HG02798 (cell line): Measurements from ENCODE around the gene CDC42EP3.

ENCODE experiments used
- ATAC-seq: cut with Tn5 transposase; IDR thresholded peaks from one replicate; pipeline ENCODE4 v1.9.1; 2021; ENCODE audit warnings: mild to moderate bottlenecking; ENCODE audit not compliant: unreplicated experiment, poor library complexity

CDC42EP3 gene, protein sequence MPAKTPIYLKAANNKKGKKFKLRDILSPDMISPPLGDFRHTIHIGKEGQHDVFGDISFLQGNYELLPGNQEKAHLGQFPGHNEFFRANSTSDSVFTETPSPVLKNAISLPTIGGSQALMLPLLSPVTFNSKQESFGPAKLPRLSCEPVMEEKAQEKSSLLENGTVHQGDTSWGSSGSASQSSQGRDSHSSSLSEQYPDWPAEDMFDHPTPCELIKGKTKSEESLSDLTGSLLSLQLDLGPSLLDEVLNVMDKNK

GRCh38 chr2:37671009-37671815 lies at the start of gene CDC42EP3:
TSS of gene CDC42EP3 (minus strand) at chr2:37671642. CDS start at chr2:37646587, 25,055 bp downstream.
- ATAC-seq = peak; percentile 55

DNA sequence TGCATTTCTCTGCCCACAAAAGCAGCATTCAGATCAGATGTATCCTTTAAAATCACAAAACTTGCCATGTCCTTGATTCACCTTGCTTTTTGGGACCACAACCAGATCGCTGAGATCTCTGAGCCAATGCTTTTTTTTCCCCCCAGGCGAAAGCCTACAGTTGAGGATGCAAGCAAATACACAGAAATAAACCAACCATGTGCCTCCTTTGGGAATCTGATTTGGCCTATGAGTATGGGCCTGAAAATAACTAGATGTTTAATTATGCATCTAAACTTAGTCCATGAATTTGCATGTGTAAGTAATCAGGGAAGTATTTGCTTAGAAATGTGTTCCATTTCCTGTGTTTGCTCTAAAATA lies 49.7 kb upstream of the CDC42EP3 start:
- no peak for ATAC-seq

DNA sequence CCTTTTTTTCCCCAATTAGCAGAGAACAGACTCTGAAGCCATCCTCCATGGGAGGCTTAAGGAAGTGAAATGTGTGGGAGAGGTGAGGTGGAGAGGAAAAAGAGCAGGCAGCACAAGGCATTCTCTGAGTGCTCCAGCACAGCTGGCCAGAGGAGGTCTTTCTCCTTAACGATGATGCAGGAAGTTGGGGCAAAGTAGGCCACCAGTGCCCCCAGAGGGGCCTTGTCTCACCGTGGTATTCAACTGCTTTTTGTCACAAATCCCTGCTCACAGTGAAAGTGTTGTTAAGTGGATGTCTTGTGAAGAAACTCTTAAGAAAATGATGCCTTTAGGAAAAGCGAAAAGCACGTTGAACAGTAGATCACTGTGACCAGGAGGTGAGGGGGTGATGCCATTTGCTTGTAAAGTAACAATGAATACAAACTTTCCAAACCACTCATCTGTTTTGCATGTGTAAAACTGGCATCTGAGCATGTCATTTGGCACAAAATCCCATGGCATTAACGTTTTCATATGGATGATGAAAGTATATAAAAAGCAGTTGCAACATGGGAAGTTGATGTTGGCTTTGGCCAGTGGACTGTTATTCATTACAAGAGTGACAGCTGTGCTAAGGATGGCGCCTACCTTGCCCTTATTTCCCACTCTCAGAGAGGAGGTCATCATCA lies 49.2 kb upstream of the CDC42EP3 start:
- ATAC-seq = no peak

- no peak for ATAC-seq
These were observed 47.2 kb upstream of the CDC42EP3 start for GRCh38 chr2:37718515-37719161.

GRCh38 chr2:37713258-37713700 lies 41.8 kb upstream of the CDC42EP3 start:
- no peak for ATAC-seq

GRCh38 chr2:37711831-37712230 lies 40.4 kb upstream of the CDC42EP3 start:
- ATAC-seq = no peak

- peak; percentile 47 for ATAC-seq
These were observed 39.9 kb upstream of the CDC42EP3 start for GRCh38 chr2:37711308-37711731.

GRCh38 chr2:37709111-37709510 lies 37.7 kb upstream of the CDC42EP3 start:
- no peak for ATAC-seq

DNA sequence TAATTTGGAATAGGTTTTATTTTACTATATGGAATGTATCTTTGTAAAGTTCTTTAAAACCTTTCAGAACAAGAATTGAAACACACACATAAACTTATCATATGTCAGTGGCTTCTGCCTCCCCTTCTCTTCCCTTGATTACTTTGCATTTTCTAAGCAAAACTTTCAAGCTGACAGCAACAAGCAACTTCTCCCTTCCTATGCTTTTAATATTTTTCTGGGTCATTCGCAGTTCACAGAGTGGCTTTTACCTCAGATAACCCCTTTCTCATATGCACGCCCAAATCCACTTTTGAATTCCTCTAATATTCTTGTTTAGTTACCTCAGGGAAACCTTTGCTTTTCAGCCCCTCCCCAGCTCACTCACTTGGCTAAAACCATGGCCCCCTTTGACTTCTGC lies 36.7 kb upstream of the CDC42EP3 start:
- no peak for ATAC-seq

GRCh38 chr2:37707393-37707792 lies 36.0 kb upstream of the CDC42EP3 start:
- ATAC-seq = peak; percentile 62

DNA sequence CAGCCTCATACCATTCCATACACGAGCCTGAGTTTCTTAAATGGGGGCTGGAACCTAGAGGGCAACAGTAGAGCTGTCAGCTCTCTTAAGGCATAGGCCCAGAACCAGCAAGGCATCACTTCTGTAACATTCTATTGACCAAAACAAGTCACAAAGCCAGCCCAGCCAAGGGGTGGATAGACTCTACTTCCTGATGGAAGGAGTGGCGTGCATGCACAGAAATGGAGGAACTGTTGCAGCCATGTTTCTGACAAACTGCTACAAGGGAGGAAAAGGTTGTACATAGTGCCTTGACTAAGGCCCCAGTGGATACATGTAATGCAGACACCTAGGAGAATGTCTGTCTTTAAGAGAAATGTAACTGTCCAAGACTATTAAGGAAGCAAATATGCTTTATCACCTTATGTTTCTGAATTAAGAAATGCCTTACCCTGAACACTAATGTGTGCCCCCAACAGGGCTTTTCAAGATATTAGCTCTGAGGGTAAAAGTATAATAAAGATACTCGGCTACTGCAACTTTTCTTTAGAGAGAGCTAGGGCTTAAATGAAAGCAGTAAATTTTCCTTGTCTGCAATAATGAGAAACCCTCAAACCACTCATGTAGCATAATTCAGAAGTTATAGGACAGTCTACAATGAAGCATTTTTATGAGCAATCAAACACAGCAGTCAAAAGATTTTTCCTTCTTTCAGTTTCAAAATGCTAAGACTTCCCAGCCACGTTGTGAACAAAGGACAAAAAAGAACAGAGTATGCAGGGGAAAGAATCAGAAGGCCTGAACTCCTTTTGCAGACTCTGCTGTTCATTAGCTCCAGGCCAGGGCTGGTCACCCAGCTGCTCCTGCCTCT lies 35.1 kb upstream of the CDC42EP3 start:
- no peak for ATAC-seq

DNA sequence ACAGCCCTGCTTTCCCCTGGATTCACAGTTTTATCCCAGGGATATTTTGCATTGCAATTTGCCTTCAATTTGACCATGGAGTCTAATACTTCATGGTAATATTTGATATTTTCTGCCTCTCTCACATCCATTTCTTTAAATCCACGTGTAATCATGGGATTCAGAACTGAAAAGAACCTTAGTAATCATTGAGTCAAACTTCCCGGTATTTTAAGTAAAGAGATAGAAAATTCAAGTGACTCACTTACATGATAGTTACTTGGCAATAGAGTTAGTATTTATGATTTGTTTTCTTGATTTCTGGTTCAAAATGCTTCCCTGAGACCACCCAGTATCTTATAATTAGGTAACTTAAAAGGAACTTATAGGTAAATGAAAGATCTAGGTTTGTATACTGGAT lies 33.7 kb upstream of the CDC42EP3 start:
- ATAC-seq = no peak

DNA sequence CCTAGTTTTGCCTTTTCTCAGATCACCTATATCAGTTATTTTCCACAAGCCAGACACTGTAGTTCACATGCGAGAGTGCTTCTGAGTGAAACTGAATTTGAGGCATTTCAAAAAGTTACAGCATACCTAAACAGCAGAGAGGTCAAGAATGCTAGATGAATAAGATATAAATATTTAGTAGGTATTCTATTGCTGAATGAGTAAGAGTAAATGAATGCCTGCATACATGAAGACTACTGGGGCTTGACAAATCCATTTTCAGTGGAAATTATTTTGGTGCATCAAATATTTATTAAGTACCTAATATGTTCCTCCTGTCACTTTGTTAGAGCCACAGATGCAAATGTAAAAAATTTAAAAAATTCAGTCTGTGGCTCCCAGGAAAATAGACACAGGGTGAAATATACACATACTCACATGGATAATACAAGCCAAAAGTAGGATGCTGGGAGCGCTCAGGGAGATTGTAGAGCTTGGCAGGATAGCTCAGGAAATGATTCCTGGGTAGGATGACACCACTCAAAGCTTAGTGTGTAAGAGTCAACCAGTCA lies 27.6 kb upstream of the CDC42EP3 start:
- ATAC-seq = no peak

DNA sequence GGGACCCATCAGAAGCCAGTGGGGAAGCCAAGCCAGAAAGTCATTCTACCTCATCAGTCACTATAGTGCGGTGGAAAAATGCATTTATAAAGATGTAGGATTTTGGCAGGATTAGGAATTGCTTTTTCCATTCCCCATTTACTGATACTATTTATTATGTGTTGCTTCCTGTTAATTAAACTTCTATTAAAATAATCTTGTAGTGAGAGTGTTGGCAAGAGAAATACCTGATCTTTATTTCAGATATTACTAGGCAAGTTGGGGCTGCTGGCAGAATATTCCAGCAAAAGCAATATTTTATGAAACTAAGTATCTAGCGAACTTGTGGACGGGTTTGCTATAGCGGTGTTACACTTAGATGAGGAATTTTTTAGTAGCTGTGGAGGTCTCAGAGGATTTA lies 23.9 kb upstream of the CDC42EP3 start:
- ATAC-seq = no peak

DNA sequence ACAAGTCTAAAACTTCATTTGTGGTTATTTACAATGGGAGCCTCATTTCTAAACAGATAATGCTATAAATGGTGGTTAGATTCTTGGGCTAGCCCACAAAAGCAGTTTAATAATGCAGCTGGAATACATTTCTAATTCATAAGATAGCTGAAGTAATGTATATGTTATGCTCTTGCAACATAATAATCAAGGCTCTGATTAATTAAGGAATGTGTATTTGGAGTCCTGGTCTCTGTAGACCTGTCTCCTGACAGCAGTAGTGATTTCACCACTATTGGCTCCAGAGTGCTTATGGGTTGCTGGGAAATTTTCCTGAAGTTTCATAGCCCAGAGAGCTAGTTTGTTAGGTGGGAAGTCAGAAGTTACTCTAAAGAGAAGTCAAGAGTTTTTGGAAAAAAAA lies 21.3 kb upstream of the CDC42EP3 start:
- no peak for ATAC-seq

DNA sequence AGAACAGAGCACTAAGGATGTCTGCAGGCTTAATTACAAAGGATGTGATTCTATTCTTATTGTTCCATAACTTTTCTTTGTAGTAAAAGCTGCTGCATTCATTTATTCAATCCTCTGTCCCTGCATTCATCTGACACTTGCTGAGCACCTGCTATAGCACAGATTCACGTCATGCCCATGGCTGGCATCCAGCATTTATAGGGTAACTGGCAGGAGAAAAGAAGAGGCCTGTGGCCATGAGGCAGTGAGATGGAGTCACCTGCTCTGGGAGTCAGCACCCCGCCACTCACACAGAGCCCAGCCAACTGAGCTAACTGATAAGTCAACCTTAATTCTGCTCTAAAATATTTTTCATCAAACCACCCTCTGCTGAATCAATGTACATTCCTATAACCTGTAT lies 18.3 kb upstream of the CDC42EP3 start:
- ATAC-seq = no peak

DNA sequence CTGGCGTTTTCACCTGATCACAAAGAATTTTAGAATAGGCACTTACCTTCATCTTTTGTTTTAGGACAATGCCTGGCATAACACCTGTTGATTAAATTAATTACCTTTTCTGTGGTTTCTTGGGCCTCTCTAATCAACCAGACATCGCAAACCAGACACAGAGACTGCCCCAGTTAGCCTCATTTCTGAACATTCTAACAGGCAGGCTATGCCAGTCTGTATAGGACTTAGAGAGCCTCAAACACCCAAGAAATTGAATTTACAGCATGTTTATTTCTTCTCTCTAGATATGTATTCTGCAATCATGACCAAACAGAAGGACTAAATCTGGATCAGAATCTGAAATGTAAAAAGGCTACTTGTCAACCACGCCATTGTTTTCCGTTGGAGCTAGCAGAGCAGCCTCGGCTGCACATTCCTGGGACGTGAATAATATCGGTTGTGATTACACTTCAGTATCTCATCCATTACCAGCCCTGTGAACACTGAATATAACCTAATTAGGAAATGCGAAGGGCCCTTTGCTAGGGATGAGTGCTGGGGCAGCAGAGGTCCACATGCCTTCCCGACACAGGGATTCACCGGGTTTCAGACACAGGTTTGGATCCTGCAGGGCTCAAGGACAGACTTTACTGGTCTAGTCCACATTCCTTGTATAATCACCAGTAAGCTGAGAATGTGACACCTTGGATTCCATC lies 17.5 kb upstream of the CDC42EP3 start:
- no peak for ATAC-seq

- no peak for ATAC-seq
These were observed 15.5 kb upstream of the CDC42EP3 start for GRCh38 chr2:37686792-37687526.
